ENCODE data around the gene SGCE.

SGCE gene

GRCh38 chr7:94540428-94540827 lies 115.5 kb downstream of the SGCE start:
- no peak overlapping the region for H3K9ac ChIP-seq (ENCODE audit: low read length)
- H3K9me2 ChIP-seq (replicated peaks; ENCODE audit: insufficient read depth, low read length) = no peaks in the 10 kb centered on the region
- no peak overlapping the region for H3K4me3 ChIP-seq (ENCODE audit: low read length)
- H2AFZ ChIP-seq (ENCODE audit: low read length) = no peak overlapping the region
- no peak overlapping the region for H3K27ac ChIP-seq (ENCODE audit: low read length)
- no peaks in the 10 kb centered on the region for H3K4me1 ChIP-seq (ENCODE audit: low read length)
- H4K20me1 ChIP-seq (ENCODE audit: insufficient read depth, low read length) = no peaks in the 10 kb centered on the region
- TF ChIP-seq EZH2 (optimal IDR thresholded peaks at IDR 0.05; ENCODE audit: low read depth, low read length) (no peak), EZH2phosphoT487 (IDR thresholded peaks at IDR 0.05; ENCODE audit: low read length) (no peak), CTCF (IDR thresholded peaks at IDR 0.05; ENCODE audit: low read length) (no peak)
- no peak overlapping the region for H3K4me2 ChIP-seq (ENCODE audit: low read depth, low read length)
- H3K36me3 ChIP-seq (replicated peaks; ENCODE audit: insufficient read depth, low read length) = no peaks in the 10 kb centered on the region
- no peaks in the 10 kb centered on the region for H3K79me2 ChIP-seq (ENCODE audit: low read length)
- no peaks in the 10 kb centered on the region for H3K27me3 ChIP-seq (replicated peaks; ENCODE audit: insufficient read depth, low read length)
- H3K9me3 ChIP-seq (replicated peaks; ENCODE audit: insufficient read depth, low read length) = no peaks in the 10 kb centered on the region
- H3F3A ChIP-seq (ENCODE audit: insufficient read depth, low read length) = no peaks in the 10 kb centered on the region
- DNase-seq = no peak
